ENCODE data around the gene MLN. TPM values are rescaled to one million over a fixed set of nuclear protein-coding genes. Genes with fewer than 3 reads are reported as not detected.

MLN gene
- total RNA-seq, 1 experiment from 2014 or later: not detected

GRCh38 chr6:33749401-33749800 lies 54.4 kb downstream of the MLN start:
- ATAC-seq (no peak), DNase-seq (ENCODE audit: low read depth, low spot score) (no peak)
- ChIA-PET CTCF (no interaction called here), RAD21 (ENCODE audit: low non-redundant PET in 1 of 2, low total read pairs in 2 of 2, uncharacterized antibody in 2 of 2, unreplicated experiment in 2 of 2) (no interaction called here), POLR2A (interaction anchor here (1.6 kb wide), 1 partner anchor 10 kb away, joined by 4 read pairs; no protein-coding TSS in a partner anchor)
- Histone ChIP-seq H3K4me1 (ENCODE audit: control insufficient read depth in 1 of 2, insufficient read depth in 2 of 2, low read length in 2 of 2) (peaks cover 9 to 13% of the 10 kb centered on the region in 2 experiments; a peak in 3 of 4 replicates), H3K27ac (ENCODE audit: low read depth, low read length) (no peak overlapping the region), H3K4me3 (replicated peaks in 1 of 2; ENCODE audit: low read depth in 1 of 2, low read length in 2 of 2) (no peak overlapping the region), H4K20me1 (ENCODE audit: insufficient read depth) (no peaks in the 10 kb centered on the region), H3K9ac (ENCODE audit: low read length) (no peak overlapping the region), H3K9me2 (ENCODE audit: insufficient read depth) (no peaks in the 10 kb centered on the region), H3K27me3 (ENCODE audit: insufficient read depth, low read length) (no peaks in the 10 kb centered on the region), H3K36me3 (ENCODE audit: control insufficient read depth in 1 of 2, insufficient read depth in 2 of 2, low read length in 2 of 2) (no peaks in the 10 kb centered on the region), H3K79me2 (ENCODE audit: insufficient read depth, low read length) (no peaks in the 10 kb centered on the region), H3K9me3 (ENCODE audit: control insufficient read depth in 1 of 2, insufficient read depth in 1 of 2, low read depth in 1 of 2, low read length in 2 of 2) (no peaks in the 10 kb centered on the region), H2AFZ (ENCODE audit: low read depth, low read length, poor library complexity, severe bottlenecking) (no peak overlapping the region), H3K4me2 (ENCODE audit: low read length) (no peak overlapping the region)
- intact Hi-C loops (cut with micrococcal nuclease): no loop called here
- no TSS peak for BruUV-seq (replicated peaks)
- TF ChIP-seq EZH2phosphoT487 (IDR thresholded peaks at IDR 0.05; ENCODE audit: borderline replicate concordance) (no peak), EZH2 (IDR thresholded peaks at IDR 0.05) (no peak), SIN3A (IDR thresholded peaks at IDR 0.05; ENCODE audit: low read depth) (no peak), ELF1 (IDR thresholded peaks at IDR 0.05; ENCODE audit: borderline replicate concordance, low read depth) (no peak), YY1 (IDR thresholded peaks at IDR 0.05; ENCODE audit: extremely low read depth, insufficient replicate concordance, low read depth, low read length) (no peak), REST (IDR thresholded peaks at IDR 0.05; ENCODE audit: low read depth) (no peak), TCF7L2 (IDR thresholded peaks at IDR 0.05; ENCODE audit: borderline replicate concordance, extremely low read depth, insufficient read depth, insufficient read length) (no peak), MAX (IDR thresholded peaks at IDR 0.05) (no peak), ZFX (IDR thresholded peaks at IDR 0.05) (no peak), FOSL1 (IDR thresholded peaks at IDR 0.05; ENCODE audit: low read depth) (no peak), CBX3 (IDR thresholded peaks at IDR 0.05; ENCODE audit: low read depth) (no peak), ATF3 (IDR thresholded peaks at IDR 0.05) (no peak), EGR1 (IDR thresholded peaks at IDR 0.05; ENCODE audit: low read depth) (no peak), CEBPB (IDR thresholded peaks at IDR 0.05; ENCODE audit: low read depth) (no peak), SP1 (IDR thresholded peaks at IDR 0.05; ENCODE audit: low read depth) (no peak), POLR2AphosphoS5 (IDR thresholded peaks at IDR 0.05; ENCODE audit: low read depth, low read length) (no peak), CTCF (IDR thresholded peaks at IDR 0.05 in 2 of 3, conservative IDR thresholded peaks at IDR 0.05 in 1 of 3; ENCODE audit: borderline replicate concordance in 1 of 3, insufficient read depth in 1 of 3, low read depth in 2 of 3, low read length in 2 of 3) (no peak)
